GM15510 (cell line): ENCODE data around the gene SHD.

Source experiments
- POLR2A ChIP-seq: IDR thresholded peaks from 3 replicates; pipeline ENCODE4 v1.6.1; 2011; ENCODE audit warnings: borderline replicate concordance; ENCODE audit not compliant: insufficient read length; ENCODE audit errors: extremely low read depth

SHD gene

GRCh38 chr19:4291184-4291732 lies 12.2 kb downstream of the SHD start:
- TF ChIP-seq POLR2A: no peak

DNA sequence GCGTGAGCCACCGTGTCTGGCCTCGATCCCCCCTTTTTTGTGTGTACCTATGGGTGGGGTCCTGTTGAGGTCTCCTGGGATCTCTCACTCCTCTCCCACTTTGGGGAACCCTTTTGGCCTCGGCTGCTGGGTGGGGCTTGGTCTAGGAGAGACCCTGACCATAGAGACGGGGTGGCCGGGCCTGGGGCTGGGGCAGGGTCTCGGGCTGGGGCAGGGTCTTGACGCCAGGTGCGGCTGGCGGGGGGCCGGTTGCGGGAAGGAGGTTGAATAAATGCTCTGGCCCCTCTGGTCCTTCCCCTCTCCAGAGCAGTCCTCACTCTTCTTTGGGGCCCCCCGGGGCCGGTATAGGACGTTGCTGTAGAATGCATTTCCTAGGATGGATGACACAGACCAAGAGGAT lies 13.4 kb downstream of the SHD start:
- no peak for TF ChIP-seq POLR2A

- TF ChIP-seq POLR2A: no peak
Observed at GRCh38 chr19:4294389-4294788, 15.3 kb downstream of the SHD start.

- no peak for TF ChIP-seq POLR2A
Observed at GRCh38 chr19:4295972-4296771, 17.1 kb downstream of the SHD start.

GRCh38 chr19:4297901-4298809 lies 19.1 kb downstream of the SHD start:
- TF ChIP-seq POLR2A: no peak

DNA sequence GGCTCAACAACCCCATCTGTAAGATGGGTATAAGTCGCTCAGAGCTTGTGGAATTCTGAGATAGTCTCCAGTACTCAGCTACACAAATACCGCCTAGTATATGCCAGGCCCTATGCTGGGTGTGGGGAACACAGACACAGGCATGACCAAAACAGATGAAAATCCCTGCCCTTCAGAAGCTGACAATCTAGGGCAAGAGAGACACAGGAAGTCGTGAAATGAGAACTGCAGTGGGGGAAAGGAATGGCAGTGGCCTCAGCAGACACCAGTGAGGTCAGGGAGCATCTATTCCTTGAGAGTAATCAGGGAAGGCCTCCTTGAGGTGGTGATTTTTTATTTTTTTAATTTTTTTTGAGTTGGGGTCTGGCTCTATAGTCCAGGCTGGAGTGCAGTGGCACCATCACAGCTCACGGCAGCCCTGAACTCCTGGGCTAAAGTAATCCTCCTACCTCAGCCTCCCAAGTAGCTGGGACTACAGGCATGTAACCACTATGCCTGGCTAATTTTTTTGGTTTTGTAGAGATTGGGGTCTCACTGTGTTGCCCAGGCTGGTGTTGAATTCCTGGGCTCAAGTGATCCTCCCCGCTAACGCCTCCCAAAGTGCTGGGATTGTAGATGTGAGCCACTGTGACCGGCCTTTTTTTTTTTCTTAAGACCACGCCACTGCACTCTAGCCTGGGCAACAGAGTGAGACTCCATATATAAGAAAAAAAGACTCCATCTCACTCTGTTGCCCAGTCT lies 19.9 kb downstream of the SHD start:
- no peak for TF ChIP-seq POLR2A

GRCh38 chr19:4300589-4300988 lies 21.5 kb downstream of the SHD start:
- TF ChIP-seq POLR2A: no peak

GRCh38 chr19:4301590-4302242 lies 22.6 kb downstream of the SHD start:
- no peak for TF ChIP-seq POLR2A

DNA sequence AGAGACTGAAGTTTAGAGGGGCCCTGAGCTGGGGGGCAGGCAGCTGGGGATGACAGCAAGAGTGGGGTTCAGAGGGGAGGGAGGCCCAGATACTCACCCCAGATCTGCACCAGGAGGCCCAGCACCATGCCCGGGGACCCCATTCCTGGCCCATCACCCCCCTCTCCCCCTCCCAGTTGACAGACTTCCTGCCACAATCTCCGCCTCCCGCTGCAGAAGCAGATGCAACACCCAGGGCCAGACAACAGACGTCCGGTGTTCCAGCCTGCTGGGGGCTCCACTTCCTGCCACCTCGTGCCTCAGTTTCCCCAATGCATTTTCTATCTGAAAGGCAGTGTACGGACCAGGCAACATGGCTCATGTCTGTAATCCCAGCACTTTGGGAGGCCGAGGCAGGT lies 23.2 kb downstream of the SHD start, which contains the start of gene TMIGD2:
Gene TMIGD2, minus strand, starts transcription at position 147 of the 398 bp plus-strand sequence. Its CDS starts 4 bp downstream, at position 143.
- TF ChIP-seq POLR2A: no peak

DNA sequence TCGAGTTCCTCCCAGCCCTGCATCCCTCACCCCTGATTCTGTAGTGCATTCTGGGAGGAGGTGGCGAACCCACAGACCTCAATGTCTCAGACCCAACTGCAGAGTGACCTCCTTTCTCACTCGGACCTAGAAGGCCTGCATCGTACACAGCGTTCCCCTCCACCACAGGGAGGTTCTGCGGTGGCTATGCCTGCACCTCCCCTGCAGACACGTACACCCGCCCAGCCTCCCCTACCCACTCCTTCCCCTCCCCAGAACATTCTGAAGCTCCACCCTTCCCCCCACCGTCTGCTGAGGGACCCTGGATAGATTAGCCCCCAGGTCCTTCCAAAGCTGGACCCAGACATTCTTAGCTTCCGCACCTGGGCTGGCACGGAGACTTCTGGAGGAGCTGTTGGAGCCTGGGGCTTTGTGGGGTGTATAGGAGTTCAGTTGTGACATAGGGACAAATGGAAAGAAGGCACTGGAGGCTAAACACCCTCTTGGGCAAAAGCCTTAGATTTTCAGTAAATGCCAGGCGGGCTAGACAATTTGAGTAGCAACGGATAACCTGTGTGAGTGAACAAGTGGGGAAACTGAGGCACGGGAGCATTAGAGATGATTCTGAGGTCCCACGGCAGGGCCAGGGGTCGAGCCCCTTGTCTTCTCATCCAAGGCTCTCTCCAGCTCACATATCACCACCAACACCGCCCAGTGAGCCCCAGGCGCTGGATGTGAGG lies 24.9 kb downstream of the SHD start:
- TF ChIP-seq POLR2A: no peak

DNA sequence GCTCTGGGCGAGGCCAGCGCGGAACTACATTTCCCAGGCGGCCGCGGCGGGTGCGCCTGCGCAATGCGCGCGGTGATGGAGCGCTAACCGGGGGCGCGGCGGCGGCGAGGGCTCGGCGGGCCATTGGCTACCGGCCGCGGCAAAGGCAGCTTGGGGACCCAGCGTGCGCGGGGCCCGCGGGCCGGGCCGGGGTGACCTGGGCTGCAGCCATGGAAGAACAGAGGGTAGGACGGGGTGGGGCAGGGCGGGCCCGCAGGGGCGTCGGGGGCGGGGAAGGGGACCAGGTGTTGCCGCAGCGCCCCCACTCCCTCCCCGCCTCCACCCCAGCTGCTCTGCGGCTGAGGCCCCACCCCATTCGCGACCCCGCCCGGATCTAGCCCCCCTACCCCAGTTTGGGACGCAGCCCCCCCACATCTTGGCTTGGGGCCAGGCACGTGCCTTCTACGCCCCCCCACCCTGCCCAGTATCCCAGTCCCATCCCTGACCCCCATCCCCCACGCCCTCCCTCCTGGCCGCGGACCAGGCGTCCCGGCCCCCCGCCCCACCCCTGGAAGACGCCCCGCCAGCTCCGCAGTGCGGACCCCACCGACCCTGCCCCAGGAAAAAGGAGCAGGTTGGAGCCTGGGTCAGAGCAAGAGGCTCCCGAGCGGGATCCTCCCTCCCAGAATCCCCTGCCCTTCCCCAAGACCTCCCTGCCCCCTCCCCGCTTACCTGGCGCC lies 25.6 kb downstream of the SHD start, which contains the start of gene FSD1:
Gene FSD1, plus strand, starts transcription at position 61 of the 719 bp plus-strand sequence. Its CDS starts 149 bp downstream, at position 210.
- no peak for TF ChIP-seq POLR2A

- TF ChIP-seq POLR2A: no peak
Observed at GRCh38 chr19:4305257-4305612, 26.2 kb downstream of the SHD start.

DNA sequence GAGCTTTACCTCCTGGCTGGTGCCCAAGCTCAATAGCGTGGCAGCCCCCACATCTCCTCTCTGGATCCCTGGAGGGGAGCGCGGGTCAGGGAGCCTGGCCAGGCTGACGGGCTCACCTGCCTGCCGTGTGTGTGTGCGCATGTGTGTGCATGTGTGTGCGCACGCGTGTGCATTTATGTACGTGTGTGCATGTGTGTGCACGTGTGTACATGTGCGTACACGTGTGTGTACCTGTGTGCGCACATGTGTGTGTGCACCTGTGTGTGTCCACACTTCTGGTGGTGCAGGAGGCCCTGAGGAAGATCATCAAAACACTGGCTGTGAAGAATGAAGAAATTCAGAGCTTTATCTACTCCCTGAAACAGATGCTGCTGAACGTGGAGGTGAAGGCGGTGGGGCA lies 26.6 kb downstream of the SHD start:
- TF ChIP-seq POLR2A: no peak

DNA sequence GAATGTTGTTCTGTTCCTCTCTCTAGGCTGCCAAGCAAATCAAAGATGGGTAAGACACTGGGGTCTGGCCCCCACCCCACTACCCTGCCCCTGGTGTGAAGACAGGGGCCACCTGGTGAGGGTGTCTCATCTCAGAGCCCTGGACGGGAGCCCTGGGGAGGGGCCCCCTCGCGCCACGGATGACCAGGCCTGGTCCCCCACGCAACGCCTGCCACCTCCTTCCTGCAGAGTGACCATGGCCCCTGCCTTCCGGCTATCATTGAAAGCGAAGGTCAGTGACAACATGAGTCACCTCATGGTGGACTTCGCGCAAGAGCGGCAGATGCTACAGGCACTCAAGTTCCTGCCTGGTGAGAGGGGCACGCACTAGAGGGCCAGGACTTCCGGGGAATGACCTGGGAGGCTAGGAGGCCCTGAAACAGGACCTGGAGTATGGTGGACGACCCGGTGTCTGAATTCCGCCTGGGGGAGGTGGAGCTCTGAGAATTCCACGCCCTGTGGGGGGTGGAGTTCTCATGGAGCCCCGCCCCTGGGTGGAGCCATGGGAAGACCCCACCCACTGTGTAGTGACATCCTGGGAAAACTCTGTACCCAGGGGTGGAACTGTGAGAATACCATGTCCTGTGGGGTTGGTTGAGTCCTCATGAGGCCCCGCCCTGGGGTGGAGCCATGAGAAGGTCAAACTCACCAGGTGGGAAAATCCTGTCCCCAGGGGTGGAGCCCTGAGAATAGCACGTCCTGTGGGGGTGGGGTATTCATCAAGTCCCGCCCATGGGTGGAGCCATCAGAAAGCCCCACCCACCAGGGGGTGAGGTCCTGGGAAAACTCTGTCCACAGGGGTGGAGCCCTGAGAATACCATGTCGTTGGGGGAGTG lies 31.4 kb downstream of the SHD start:
- no peak for TF ChIP-seq POLR2A
